GM21381 (cell line): ENCODE data around the gene BLOC1S4.

Experiments used
- ATAC-seq: cut with Tn5 transposase; IDR thresholded peaks from one replicate; pipeline ENCODE4 v1.9.1; 2021; ENCODE audit warnings: mild to moderate bottlenecking, moderate library complexity; ENCODE audit not compliant: unreplicated experiment

BLOC1S4 gene

DNA sequence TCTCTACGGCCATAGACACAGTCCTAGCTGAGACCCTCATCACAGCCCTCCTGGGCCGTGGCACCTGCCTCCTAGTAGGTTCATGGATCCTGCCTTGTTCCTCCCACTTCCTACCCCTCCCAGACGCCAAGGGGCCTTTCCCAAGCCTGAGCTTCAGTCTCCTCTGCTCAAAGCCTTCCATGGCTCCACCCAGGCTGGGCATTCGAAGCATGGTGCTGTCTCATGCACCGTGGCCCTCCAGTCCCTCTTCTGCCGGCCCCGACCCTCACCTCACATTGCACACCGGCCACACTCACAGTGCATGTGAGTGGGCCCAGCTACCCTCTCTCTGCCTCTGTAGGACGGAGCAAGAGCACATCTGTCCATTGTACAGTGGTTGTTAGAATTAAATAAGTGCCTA is 44.9 kb downstream of the BLOC1S4 start:
- no peak for ATAC-seq

DNA sequence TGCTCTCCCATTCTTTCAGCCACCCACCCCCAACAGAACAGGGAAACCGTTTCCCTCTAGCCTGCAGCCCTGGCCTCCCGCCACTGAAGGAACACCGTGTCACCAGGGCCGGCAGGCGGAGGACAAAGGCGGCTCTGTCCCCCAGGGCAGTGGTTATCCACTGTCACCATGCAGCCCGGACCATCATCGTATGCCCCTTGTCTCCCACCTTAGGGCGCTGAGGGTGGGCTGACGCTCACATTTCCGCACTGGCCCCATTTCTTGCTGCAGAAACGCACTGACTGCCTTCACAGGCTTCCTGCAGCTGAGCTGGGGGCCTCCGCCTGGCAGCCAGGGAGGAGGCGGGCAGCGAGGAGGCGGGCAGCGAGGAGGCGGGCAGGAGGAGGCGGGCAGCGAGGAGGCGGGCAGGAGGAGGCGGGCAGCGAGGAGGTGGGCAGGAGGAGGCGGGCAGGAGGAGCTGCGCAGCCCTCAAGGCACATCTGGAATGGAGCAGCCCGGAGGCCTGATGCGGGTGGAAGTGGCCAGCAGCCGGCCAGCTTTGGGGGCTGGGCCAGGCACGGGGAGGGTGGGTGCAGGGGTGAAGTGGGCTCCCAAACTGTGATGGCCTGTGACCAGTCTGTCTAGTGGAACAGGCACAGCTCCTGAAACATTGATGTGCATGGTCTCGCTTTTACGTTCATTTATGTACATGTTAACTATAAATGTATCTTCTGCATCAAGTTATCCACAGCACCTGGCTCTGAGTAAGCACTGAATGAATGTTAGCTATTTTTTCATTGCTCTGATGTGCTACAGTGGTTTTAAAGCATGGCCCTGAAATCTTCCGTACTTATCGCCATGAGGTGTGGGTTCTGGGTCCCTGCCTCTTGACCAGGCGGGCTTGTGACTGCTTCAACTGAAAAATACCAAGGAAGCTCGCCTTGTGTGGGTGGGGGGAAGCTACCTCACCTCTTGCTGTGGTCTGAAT is 46.0 kb downstream of the BLOC1S4 start:
- no peak for ATAC-seq

DNA sequence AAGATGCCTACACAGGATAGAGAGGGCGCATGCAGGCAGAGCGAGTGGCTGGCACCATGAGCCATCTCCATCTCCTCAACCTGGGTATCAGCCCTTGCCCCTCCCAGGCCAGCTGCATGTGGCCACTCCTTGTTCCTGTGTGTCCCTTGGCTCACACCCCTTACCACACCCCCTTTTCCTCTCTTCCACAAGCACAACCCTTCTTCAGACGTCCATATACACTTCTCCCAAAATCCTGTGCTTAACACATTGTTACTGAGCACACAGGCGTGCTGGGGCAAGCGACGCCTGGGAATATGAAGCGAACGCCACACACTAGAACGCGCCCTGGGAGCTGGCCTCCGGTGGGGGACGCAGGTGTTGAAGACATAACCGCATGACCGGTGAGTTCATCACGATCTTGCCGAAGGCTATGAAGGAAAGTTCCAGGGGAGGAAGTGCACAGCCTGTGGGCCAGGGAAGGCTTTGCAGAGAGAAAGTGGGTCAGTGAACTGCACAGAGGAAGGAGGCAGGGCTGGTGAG is 47.4 kb downstream of the BLOC1S4 start:
- no peak for ATAC-seq

DNA sequence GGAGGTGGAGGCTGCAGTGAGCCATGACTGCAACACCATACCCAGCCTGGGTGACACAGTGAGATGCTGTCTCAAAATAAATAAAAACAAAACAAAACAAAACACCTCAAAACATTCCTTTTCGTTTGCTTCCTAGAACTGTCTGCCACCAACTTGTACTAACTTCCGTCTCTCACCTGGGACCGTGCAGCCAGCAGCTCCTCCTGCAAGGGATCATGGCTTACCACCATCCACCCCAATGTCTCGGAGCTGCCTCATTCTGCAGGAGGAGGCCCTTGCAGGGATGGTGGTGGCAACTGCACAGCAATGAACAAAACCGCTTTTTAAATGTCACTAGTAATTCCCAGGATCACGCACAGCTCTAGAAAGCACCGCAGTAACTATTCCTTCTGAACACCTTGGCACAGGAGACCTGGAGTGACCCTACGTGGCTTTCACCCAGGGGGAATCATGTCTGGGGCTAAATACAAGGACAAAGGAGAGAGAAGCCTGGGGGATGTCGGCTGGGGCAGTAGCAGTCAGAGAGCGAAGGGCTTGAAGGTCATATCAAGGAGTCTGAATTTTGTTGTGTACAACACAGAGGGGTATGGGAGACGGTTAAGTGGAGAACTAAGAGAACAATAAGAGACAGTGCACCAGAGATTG is 49.1 kb downstream of the BLOC1S4 start:
- ATAC-seq = no peak

DNA sequence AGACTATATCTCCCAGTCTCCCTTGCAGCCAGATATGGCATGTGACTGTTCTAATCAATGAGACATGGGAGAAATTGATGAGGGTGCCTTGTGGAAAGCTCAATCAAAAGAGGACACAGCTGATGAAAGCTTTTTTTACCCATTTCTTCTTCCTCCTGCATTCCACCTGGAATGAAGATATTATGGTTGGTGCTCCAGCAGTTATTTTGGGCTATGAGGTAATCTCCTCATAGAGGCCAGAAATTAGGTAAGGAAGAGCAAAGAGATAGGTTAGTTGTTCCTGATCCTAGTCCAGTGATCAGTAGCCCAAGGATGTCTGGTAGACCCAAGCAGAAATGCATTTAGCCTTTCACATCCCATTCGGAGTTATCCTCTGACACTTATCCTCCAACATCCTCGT is 49.7 kb downstream of the BLOC1S4 start:
- no peak for ATAC-seq
